ENCODE data around the gene MYO1D. TPM values are rescaled to one million over a fixed set of nuclear protein-coding genes. Genes with fewer than 3 reads are reported as not detected.
A peak's percentile ranks its signal among the peaks of the same experiment; 100 is the strongest.

Gene MYO1D
- total RNA-seq, 2 donors from 2014 or later: 42.9 to 43.7 TPM

DNA sequence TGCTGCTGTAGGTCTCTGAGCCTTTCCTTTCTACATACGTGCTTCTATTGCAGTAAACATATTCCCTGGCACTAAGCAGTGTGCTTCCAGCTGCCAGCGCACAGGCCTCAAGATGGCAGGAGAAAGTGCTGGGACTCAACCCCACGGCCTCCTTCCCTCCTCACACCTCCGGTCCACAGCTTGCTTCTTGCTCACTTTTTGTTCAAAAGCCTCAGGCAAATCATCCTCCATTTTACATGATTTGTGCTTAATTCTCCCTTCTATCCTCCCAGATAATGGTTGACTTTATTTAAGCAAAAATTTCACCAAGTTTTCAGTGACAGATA is 384.7 kb downstream of the MYO1D start:
- no peaks in the 10 kb centered on the region for H3K27me3 ChIP-seq (ENCODE audit: control insufficient read depth, insufficient read depth, low read length, poor library complexity, severe bottlenecking)
- peaks cover 35% of the 10 kb centered on the region for H3K4me1 Mint-ChIP-seq

DNA sequence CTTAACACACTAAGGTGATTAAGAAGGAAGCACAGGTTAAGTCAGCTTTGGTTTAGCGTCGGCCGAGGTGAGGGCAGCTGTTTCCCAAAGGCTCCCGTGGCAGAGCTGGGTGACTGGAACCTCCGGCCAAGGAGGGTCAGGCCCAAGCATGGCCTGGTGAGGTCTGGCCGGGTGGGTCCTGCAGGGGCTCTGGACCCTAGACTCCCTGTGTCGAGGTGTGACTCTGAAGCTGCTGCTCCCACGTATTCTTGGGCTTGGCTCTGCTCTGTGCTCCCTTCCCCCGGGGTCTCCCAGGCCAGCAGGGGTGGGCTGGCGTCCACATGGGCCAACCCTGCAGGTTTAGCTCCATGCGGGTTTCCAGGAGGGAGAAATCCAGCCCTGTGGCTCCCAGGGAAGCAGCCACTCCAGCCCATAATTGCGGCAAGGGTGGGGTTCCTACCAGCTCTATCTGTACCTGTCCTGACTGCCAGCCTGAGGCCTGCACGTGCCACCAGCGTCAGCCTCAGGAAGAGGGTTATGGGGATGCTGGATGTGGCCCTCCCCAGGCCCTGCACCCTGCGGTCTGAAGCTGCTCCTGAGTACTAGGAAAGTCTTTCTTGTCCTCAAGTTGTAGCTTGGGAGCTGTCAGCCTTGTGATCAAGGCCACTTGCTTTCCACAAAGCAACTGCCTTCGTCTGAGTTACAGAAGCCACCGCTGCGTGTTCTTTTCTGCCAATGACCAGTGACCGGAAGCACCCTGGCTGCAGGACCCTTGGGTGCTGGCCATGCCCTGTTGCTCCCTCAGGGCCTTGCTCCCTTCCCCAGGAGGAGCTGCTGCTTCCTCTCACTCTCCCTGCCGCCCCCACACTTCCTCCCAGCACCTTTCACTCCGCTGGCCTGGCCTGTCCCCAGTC is 385.3 kb downstream of the MYO1D start:
- H3K4me3 ChIP-seq (ENCODE audit: low read length): no peak overlapping the region
- peaks cover 10% of the 10 kb centered on the region for H3K4me1 ChIP-seq (ENCODE audit: control insufficient read depth, insufficient read depth, low read length)
- DNase-seq: no peak
- H3K9me3 ChIP-seq (ENCODE audit: control insufficient read depth, low read length): no peaks in the 10 kb centered on the region
- TF ChIP-seq, protein P1, sequence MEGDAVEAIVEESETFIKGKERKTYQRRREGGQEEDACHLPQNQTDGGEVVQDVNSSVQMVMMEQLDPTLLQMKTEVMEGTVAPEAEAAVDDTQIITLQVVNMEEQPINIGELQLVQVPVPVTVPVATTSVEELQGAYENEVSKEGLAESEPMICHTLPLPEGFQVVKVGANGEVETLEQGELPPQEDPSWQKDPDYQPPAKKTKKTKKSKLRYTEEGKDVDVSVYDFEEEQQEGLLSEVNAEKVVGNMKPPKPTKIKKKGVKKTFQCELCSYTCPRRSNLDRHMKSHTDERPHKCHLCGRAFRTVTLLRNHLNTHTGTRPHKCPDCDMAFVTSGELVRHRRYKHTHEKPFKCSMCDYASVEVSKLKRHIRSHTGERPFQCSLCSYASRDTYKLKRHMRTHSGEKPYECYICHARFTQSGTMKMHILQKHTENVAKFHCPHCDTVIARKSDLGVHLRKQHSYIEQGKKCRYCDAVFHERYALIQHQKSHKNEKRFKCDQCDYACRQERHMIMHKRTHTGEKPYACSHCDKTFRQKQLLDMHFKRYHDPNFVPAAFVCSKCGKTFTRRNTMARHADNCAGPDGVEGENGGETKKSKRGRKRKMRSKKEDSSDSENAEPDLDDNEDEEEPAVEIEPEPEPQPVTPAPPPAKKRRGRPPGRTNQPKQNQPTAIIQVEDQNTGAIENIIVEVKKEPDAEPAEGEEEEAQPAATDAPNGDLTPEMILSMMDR (conservative IDR thresholded peaks at IDR 0.05): no peak
- Mint-ChIP-seq H3K27ac (peak overlapping the region; percentile 30), H3K4me3 (no peak overlapping the region), H3K27me3 (ENCODE audit: insufficient read depth) (no peaks in the 10 kb centered on the region), H3K4me1 (peaks cover 35% of the 10 kb centered on the region), H3K9me3 (no peaks in the 10 kb centered on the region), H3K36me3 (ENCODE audit: low read depth) (peaks cover 20% of the 10 kb centered on the region)
- no peaks in the 10 kb centered on the region for H3K27me3 ChIP-seq (ENCODE audit: control insufficient read depth, insufficient read depth, low read length, poor library complexity, severe bottlenecking)
- peaks cover 18% of the 10 kb centered on the region for H3K36me3 ChIP-seq (ENCODE audit: control insufficient read depth, insufficient read depth, low read length)
- H3K9ac ChIP-seq (ENCODE audit: extremely low read depth, low read length, poor library complexity, severe bottlenecking): no peak overlapping the region
- no peak overlapping the region for H3K27ac ChIP-seq (ENCODE audit: low read depth, low read length)
- 90 to 96% methylated on average over 17 to 21 of the region's 21 CpGs for WGBS, 2 experiments (ENCODE audit: insufficient coverage in 1 of 2, insufficient read length in 1 of 2)

More for the DNA sequence above, 384.7 kb downstream of the MYO1D start:
- Histone ChIP-seq H3K4me1 (ENCODE audit: control insufficient read depth, insufficient read depth, low read length) (peaks cover 10% of the 10 kb centered on the region), H3K27ac (ENCODE audit: low read depth, low read length) (no peak overlapping the region), H3K9ac (ENCODE audit: extremely low read depth, low read length, poor library complexity, severe bottlenecking) (no peak overlapping the region), H3K9me3 (ENCODE audit: control insufficient read depth, low read length) (no peaks in the 10 kb centered on the region), H3K36me3 (ENCODE audit: control insufficient read depth, insufficient read depth, low read length) (peaks cover 18% of the 10 kb centered on the region), H3K4me3 (ENCODE audit: low read length) (no peak overlapping the region)
- WGBS, 2 experiments (ENCODE audit: insufficient coverage in 1 of 2, insufficient read length in 1 of 2): 77 to 83% methylated on average over 4 of the region's 4 CpGs
- DNase-seq: no peak
- Mint-ChIP-seq H3K36me3 (ENCODE audit: low read depth) (peaks cover 20% of the 10 kb centered on the region), H3K4me3 (no peak overlapping the region), H3K27me3 (ENCODE audit: insufficient read depth) (no peaks in the 10 kb centered on the region), H3K27ac (no peak overlapping the region), H3K9me3 (no peaks in the 10 kb centered on the region)
- TF ChIP-seq, protein P1 (conservative IDR thresholded peaks at IDR 0.05): no peak

DNA sequence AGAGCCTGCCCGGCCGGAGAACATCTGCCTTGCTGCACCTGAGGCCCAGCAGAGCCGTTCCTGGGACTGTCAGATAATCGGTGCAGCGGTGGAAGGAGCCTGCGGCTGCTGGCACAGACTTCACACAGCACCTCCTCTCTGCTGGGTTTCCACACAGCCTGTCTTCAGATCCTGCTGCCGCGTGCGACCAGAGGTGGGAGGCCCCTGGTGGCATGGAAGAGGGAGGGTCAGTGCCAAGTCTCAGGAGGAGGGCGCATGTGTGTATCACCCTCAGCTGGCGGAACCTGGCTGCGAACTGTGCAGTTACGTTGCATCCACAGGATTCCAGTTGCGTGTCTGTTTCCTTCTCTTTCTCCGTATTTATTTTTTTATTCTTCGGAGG is 386.8 kb downstream of the MYO1D start:
- Histone ChIP-seq H3K9me3 (ENCODE audit: control insufficient read depth, low read length) (no peaks in the 10 kb centered on the region), H3K27ac (ENCODE audit: low read depth, low read length) (no peak overlapping the region), H3K27me3 (ENCODE audit: control insufficient read depth, insufficient read depth, low read length, poor library complexity, severe bottlenecking) (no peaks in the 10 kb centered on the region), H3K36me3 (ENCODE audit: control insufficient read depth, insufficient read depth, low read length) (peaks cover 18% of the 10 kb centered on the region), H3K4me1 (ENCODE audit: control insufficient read depth, insufficient read depth, low read length) (peaks cover 13% of the 10 kb centered on the region), H3K9ac (ENCODE audit: extremely low read depth, low read length, poor library complexity, severe bottlenecking) (no peak overlapping the region), H3K4me3 (ENCODE audit: low read length) (peak overlapping the region; percentile 30)
- H3K27me3 Mint-ChIP-seq (ENCODE audit: insufficient read depth): no peaks in the 10 kb centered on the region
- TF ChIP-seq, protein P1 (conservative IDR thresholded peaks at IDR 0.05): peak; percentile 23
- DNase-seq: peak; percentile 70
- peaks cover 39% of the 10 kb centered on the region for H3K4me1 Mint-ChIP-seq
- WGBS, 2 experiments (ENCODE audit: insufficient coverage in 1 of 2, insufficient read length in 1 of 2): 85 to 89% methylated on average over 10 to 16 of the region's 16 CpGs
- peaks cover 20% of the 10 kb centered on the region for H3K36me3 Mint-ChIP-seq (ENCODE audit: low read depth)
- no peak overlapping the region for H3K27ac Mint-ChIP-seq
- peak overlapping the region; percentile 74 for H3K4me3 Mint-ChIP-seq
- no peaks in the 10 kb centered on the region for H3K9me3 Mint-ChIP-seq
